PC-3 (cell line): Measurements from ENCODE around the gene A2ML1. TPM values are rescaled to one million over a fixed set of nuclear protein-coding genes. Genes with fewer than 3 reads are reported as not detected.

Experiments used
- ATAC-seq: fragments of 200-7000 bp; cut with Tn5 transposase; 2 replicates; pipeline ENCODE4 v1.9.1; 2020; ENCODE audit warnings: mild to moderate bottlenecking, moderate library complexity
- BruUV-seq: library from RNA; stranded (reverse); fragments of 400-500 nt; replicated peaks from 2 replicates; lab custom pipeline; 2021; lab: Mats Ljungman, UMichigan
- CTCF ChIA-PET: fragments of 300-600 bp; sonication (Branson Sonifier 250); formaldehyde crosslinking; loops from one replicate; lab custom pipeline; 2022; ENCODE audit warnings: antibody characterized with exemption; lab: Charles Lee
- POLR2A ChIA-PET: fragments of 300-600 bp; sonication (Branson Sonifier 250); formaldehyde crosslinking; loops from one replicate; lab custom pipeline; 2022; ENCODE audit warnings: antibody characterized with exemption; ENCODE audit not compliant: unreplicated experiment; lab: Charles Lee
- DNase-seq: peaks from one replicate; pipeline ENCODE4 v3.0.0-alpha.2; 2015
- H2AFZ ChIP-seq: fragments of 300-600 bp; sonication (generic); 2 replicates; pipeline ENCODE4 v1.6.0; 2016; ENCODE audit warnings: antibody characterized with exemption, low read length
- H3F3A ChIP-seq: fragments of 300-600 bp; sonication (generic); one replicate; pipeline ENCODE4 v1.6.0; 2017; ENCODE audit warnings: antibody characterized with exemption, low read length, control low read depth, mild to moderate bottlenecking; ENCODE audit not compliant: unreplicated experiment
- H3K27ac ChIP-seq: fragments of 300-600 bp; sonication (generic); 2 replicates; pipeline ENCODE4 v1.5.1; 2016; ENCODE audit warnings: mild to moderate bottlenecking, low read length
- H3K27me3 ChIP-seq: fragments of 300-600 bp; sonication (generic); 2 replicates; pipeline ENCODE4 v1.6.1; 2016; ENCODE audit warnings: low read length, mixed read lengths
- H3K36me3 ChIP-seq: fragments of 300-600 bp; sonication (generic); 2 replicates; pipeline ENCODE4 v1.6.1; 2016; ENCODE audit warnings: low read depth, mixed run types, low read length, mixed read lengths
- H3K4me1 ChIP-seq: fragments of 300-600 bp; sonication (generic); 2 replicates; pipeline ENCODE4 v1.5.1; 2016; ENCODE audit warnings: low read length; ENCODE audit not compliant: insufficient read depth
- H3K4me2 ChIP-seq: fragments of 300-600 bp; sonication (generic); 2 replicates; pipeline ENCODE4 v1.6.0; 2016; ENCODE audit warnings: low read length
- H3K4me3 ChIP-seq: fragments of 300-600 bp; sonication (generic); 2 replicates; pipeline ENCODE4 v1.5.1; 2016; ENCODE audit warnings: mild to moderate bottlenecking, low read length, mixed read lengths
- H3K79me2 ChIP-seq: fragments of 300-600 bp; sonication (generic); 2 replicates; pipeline ENCODE4 v1.6.1; 2017; ENCODE audit warnings: low read length, mixed read lengths
- H3K9ac ChIP-seq: fragments of 300-600 bp; sonication (generic); 2 replicates; pipeline ENCODE4 v1.6.0; 2016; ENCODE audit warnings: mild to moderate bottlenecking, low read length
- H3K9me2 ChIP-seq: fragments of 300-600 bp; sonication (generic); replicated peaks from 2 replicates; pipeline ENCODE4 v1.6.1; 2016; ENCODE audit warnings: mixed run types, low read length, mixed read lengths
- H3K9me3 ChIP-seq: fragments of 300-600 bp; sonication (generic); 2 replicates; pipeline ENCODE4 v1.6.1; 2016; ENCODE audit warnings: low read length, mixed read lengths
- H4K20me1 ChIP-seq: fragments of 300-600 bp; sonication (generic); 2 replicates; pipeline ENCODE4 v1.6.1; 2016; ENCODE audit warnings: low read length, mixed read lengths
- CTCF ChIP-seq: fragments of 300-600 bp; sonication (generic); conservative IDR thresholded peaks from 2 replicates; pipeline ENCODE4 v1.5.1; 2017; ENCODE audit warnings: antibody characterized with exemption, low read depth, mild to moderate bottlenecking, low read length
- EZH2 ChIP-seq: fragments of 300-600 bp; sonication (generic); IDR thresholded peaks from one replicate; pipeline ENCODE4 v1.6.1; 2017; ENCODE audit warnings: antibody characterized with exemption, mild to moderate bottlenecking, low read length; ENCODE audit not compliant: unreplicated experiment
- EZH2phosphoT487 ChIP-seq: fragments of 300-600 bp; sonication (generic); IDR thresholded peaks from 2 replicates; pipeline ENCODE4 v1.6.1; 2018; ENCODE audit warnings: mild to moderate bottlenecking, antibody characterized with exemption, low read length, borderline replicate concordance
- intact Hi-C: fragments of 100-400 bp; cut with micrococcal nuclease; formaldehyde crosslinking; loops from 2 replicates; pipeline ENCODE4 v1.9.0; 2023
- total RNA-seq: library from RNA; depleted of rRNA; stranded (reverse); fragments of >200 nt; gene quantifications from 2 replicates; pipeline ENCODE4 v1.2.3, GENCODE V29; 2014

A2ML1 gene
- total RNA-seq, 1 experiment from 2014 or later = 0.36 TPM

GRCh38 chr12:8867786-8868185, 45.4 kb downstream of the A2ML1 start:
- Histone ChIP-seq H3K4me3 (no peak overlapping the region), H4K20me1 (no peaks in the 10 kb centered on the region), H2AFZ (no peak overlapping the region), H3K4me2 (no peak overlapping the region), H3K9ac (no peak overlapping the region), H3K27me3 (peaks cover 5% of the 10 kb centered on the region; the same call in 1 of the 2 replicates), H3K9me2 (no peaks in the 10 kb centered on the region), H3K79me2 (no peaks in the 10 kb centered on the region), H3F3A (no peaks in the 10 kb centered on the region), H3K4me1 (no peaks in the 10 kb centered on the region), H3K36me3 (no peaks in the 10 kb centered on the region), H3K27ac (no peak overlapping the region), H3K9me3 (no peaks in the 10 kb centered on the region)
- intact Hi-C loops = no loop called here
- BruUV-seq = no TSS peak
- TF ChIP-seq EZH2 (no peak), EZH2phosphoT487 (no peak), CTCF (no peak)
- CTCF ChIA-PET = no interaction called here
- DNase-seq (no peak), ATAC-seq (no peak)
- POLR2A ChIA-PET = no interaction called here

DNA sequence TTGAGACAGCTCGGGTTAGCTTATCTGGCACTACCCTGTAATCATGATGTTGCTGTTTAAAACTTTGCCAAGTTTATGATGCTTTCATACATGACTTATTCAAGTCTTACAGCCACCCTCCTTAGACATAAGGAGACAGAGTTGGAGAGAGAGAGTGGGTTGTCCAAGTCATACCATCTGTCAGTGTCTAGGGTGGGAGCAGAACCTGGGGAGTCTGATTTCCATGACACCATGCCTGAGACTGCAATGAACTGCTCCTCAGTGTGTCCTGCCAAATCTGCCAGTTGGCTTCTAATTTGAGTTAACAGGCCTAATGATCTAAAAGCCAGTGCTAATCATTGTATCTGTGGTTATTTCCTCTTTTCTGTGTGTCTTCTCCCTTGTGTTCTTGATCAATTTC, 48.2 kb downstream of the A2ML1 start:
- Histone ChIP-seq H3K4me1 (no peaks in the 10 kb centered on the region), H3K9me3 (no peaks in the 10 kb centered on the region), H3K9ac (no peak overlapping the region), H2AFZ (no peak overlapping the region), H3K79me2 (no peaks in the 10 kb centered on the region), H3K4me2 (no peak overlapping the region), H3K27me3 (peaks cover 5% of the 10 kb centered on the region; the same call in 1 of the 2 replicates), H3K27ac (no peak overlapping the region), H3F3A (no peaks in the 10 kb centered on the region), H4K20me1 (no peaks in the 10 kb centered on the region), H3K4me3 (no peak overlapping the region), H3K36me3 (no peaks in the 10 kb centered on the region), H3K9me2 (no peaks in the 10 kb centered on the region)
- DNase-seq (no peak), ATAC-seq (no peak)
- POLR2A ChIA-PET = no interaction called here
- TF ChIP-seq EZH2 (no peak), CTCF (no peak), EZH2phosphoT487 (no peak)
- CTCF ChIA-PET = no interaction called here
- intact Hi-C loops = no loop called here
- BruUV-seq = no TSS peak

DNA sequence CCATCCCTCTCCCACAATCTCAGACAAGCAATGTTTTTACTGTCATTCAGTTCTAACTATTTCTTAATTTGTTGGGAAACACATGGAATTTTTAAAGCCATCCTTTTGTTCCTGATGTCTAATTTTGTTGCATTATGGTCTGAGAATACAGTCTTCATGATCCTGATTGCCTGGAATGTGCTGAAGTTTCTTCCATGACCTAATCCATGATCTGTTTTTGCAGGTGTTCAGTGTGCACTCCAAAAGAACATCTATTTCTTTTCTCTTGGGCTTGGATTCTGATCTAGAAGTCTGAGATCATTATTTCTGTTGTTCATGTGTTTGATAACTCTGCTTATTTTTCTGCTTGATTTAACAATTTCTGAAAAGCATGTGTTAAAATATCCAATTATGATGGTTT, 48.6 kb downstream of the A2ML1 start:
- Histone ChIP-seq H3K9me3 (no peaks in the 10 kb centered on the region), H3K4me2 (no peak overlapping the region), H3K9ac (no peak overlapping the region), H4K20me1 (no peaks in the 10 kb centered on the region), H3K4me3 (no peak overlapping the region), H3K27ac (no peak overlapping the region), H3K79me2 (no peaks in the 10 kb centered on the region), H3K9me2 (no peaks in the 10 kb centered on the region), H3K4me1 (no peaks in the 10 kb centered on the region), H3K27me3 (peaks cover 5% of the 10 kb centered on the region; the same call in 1 of the 2 replicates), H3F3A (no peaks in the 10 kb centered on the region), H3K36me3 (no peaks in the 10 kb centered on the region), H2AFZ (no peak overlapping the region)
- no peak for DNase-seq
- intact Hi-C loops = no loop called here
- no TSS peak for BruUV-seq
- ATAC-seq = no peak
- CTCF ChIA-PET = no interaction called here
- POLR2A ChIA-PET = no interaction called here
- TF ChIP-seq EZH2phosphoT487 = no peak
